ENCODE data around the gene UBE2D2.
"Not testable (repeated sequence)": the region's sequence is repeated elsewhere in the genome, so short reads cannot be mapped to it uniquely, and the experiment has no call there.

UBE2D2 gene

GRCh38 chr5:139577689-139578290 is 16.7 kb downstream of the UBE2D2 start:
- intact Hi-C loops (cut with DNase I) = no loop called here
- no peak for DNase-seq

GRCh38 chr5:139578325-139578724 is 17.2 kb downstream of the UBE2D2 start:
- intact Hi-C loops (cut with DNase I) = no loop called here
- no peak for DNase-seq

GRCh38 chr5:139582181-139582580 is 21.0 kb downstream of the UBE2D2 start:
- DNase-seq; intact Hi-C loops (cut with DNase I): not testable (repeated sequence)

- intact Hi-C loops (cut with DNase I) = no loop called here
- DNase-seq = no peak
These were observed 23.0 kb downstream of the UBE2D2 start for GRCh38 chr5:139584137-139584536.

GRCh38 chr5:139588116-139588515 is 27.0 kb downstream of the UBE2D2 start:
- intact Hi-C loops (cut with DNase I); DNase-seq: not testable (repeated sequence)

- DNase-seq = no peak
- intact Hi-C loops (cut with DNase I) = no loop called here
These were observed 27.8 kb downstream of the UBE2D2 start for GRCh38 chr5:139588962-139589361.

GRCh38 chr5:139592289-139592688 is 31.1 kb downstream of the UBE2D2 start:
- intact Hi-C loops (cut with DNase I) = no loop called here
- no peak for DNase-seq

GRCh38 chr5:139593076-139593475 is 31.9 kb downstream of the UBE2D2 start:
- intact Hi-C loops (cut with DNase I); DNase-seq: not testable (repeated sequence)

GRCh38 chr5:139593716-139594319 is 32.7 kb downstream of the UBE2D2 start:
- no peak for DNase-seq
- intact Hi-C loops (cut with DNase I) = no loop called here

- intact Hi-C loops (cut with DNase I) = no loop called here
- no peak for DNase-seq
These were observed 36.0 kb downstream of the UBE2D2 start for GRCh38 chr5:139597134-139597533.

- intact Hi-C loops (cut with DNase I); DNase-seq: not testable (repeated sequence)
These were observed 37.4 kb downstream of the UBE2D2 start for GRCh38 chr5:139598601-139598965.

GRCh38 chr5:139600336-139600949 is 39.3 kb downstream of the UBE2D2 start:
- intact Hi-C loops (cut with DNase I) = no loop called here
- DNase-seq = no peak

GRCh38 chr5:139601429-139601828 is 40.3 kb downstream of the UBE2D2 start:
- no peak for DNase-seq
- intact Hi-C loops (cut with DNase I) = no loop called here

GRCh38 chr5:139601948-139602347 is 40.8 kb downstream of the UBE2D2 start:
- intact Hi-C loops (cut with DNase I); DNase-seq: not testable (repeated sequence)

- intact Hi-C loops (cut with DNase I) = no loop called here
- no peak for DNase-seq
These were observed 44.7 kb downstream of the UBE2D2 start for GRCh38 chr5:139605887-139606286.

- intact Hi-C loops (cut with DNase I) = no loop called here
- no peak for DNase-seq
These were observed 50.8 kb downstream of the UBE2D2 start for GRCh38 chr5:139611703-139612584.

GRCh38 chr5:139619861-139620260 is 58.7 kb downstream of the UBE2D2 start:
- intact Hi-C loops (cut with DNase I) = no loop called here
- DNase-seq = no peak

- DNase-seq; intact Hi-C loops (cut with DNase I): not testable (repeated sequence)
These were observed 64.3 kb downstream of the UBE2D2 start for GRCh38 chr5:139625398-139625797.

- intact Hi-C loops (cut with DNase I) = loop anchor here (5.0 to 10.0 kb wide), 2 partner anchors 116 to 209 kb away; no protein-coding TSS in a partner anchor
- DNase-seq = no peak
These were observed 69.7 kb downstream of the UBE2D2 start for GRCh38 chr5:139630855-139631254.

GRCh38 chr5:139631520-139632165 is 70.5 kb downstream of the UBE2D2 start:
- intact Hi-C loops (cut with DNase I) = loop anchor here (5.0 to 10.0 kb wide), 2 partner anchors 117 to 209 kb away; no protein-coding TSS in a partner anchor
- no peak for DNase-seq

Measured in posterior cingulate gyrus (tissue), 11 donors.